ENCODE results near the gene SLC37A3.

- TF ChIP-seq, protein P1, sequence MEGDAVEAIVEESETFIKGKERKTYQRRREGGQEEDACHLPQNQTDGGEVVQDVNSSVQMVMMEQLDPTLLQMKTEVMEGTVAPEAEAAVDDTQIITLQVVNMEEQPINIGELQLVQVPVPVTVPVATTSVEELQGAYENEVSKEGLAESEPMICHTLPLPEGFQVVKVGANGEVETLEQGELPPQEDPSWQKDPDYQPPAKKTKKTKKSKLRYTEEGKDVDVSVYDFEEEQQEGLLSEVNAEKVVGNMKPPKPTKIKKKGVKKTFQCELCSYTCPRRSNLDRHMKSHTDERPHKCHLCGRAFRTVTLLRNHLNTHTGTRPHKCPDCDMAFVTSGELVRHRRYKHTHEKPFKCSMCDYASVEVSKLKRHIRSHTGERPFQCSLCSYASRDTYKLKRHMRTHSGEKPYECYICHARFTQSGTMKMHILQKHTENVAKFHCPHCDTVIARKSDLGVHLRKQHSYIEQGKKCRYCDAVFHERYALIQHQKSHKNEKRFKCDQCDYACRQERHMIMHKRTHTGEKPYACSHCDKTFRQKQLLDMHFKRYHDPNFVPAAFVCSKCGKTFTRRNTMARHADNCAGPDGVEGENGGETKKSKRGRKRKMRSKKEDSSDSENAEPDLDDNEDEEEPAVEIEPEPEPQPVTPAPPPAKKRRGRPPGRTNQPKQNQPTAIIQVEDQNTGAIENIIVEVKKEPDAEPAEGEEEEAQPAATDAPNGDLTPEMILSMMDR (IDR thresholded peaks at IDR 0.05; ENCODE audit: low read depth, low read length) = no peak
- no peak for TF ChIP-seq EZH2phosphoT487 (IDR thresholded peaks at IDR 0.05; ENCODE audit: low read depth)
Measured at GRCh38 chr7:140391634-140392033, 6.7 kb downstream of the SLC37A3 start.
